Hepatic stellate cell (primary cell): ENCODE measurements around the gene SMARCD1.

ENCODE experiments used
- DNase-seq: peaks from one replicate; pipeline ENCODE4 v3.0.0; 2011; ENCODE audit warnings: low spot score

Gene SMARCD1

DNA sequence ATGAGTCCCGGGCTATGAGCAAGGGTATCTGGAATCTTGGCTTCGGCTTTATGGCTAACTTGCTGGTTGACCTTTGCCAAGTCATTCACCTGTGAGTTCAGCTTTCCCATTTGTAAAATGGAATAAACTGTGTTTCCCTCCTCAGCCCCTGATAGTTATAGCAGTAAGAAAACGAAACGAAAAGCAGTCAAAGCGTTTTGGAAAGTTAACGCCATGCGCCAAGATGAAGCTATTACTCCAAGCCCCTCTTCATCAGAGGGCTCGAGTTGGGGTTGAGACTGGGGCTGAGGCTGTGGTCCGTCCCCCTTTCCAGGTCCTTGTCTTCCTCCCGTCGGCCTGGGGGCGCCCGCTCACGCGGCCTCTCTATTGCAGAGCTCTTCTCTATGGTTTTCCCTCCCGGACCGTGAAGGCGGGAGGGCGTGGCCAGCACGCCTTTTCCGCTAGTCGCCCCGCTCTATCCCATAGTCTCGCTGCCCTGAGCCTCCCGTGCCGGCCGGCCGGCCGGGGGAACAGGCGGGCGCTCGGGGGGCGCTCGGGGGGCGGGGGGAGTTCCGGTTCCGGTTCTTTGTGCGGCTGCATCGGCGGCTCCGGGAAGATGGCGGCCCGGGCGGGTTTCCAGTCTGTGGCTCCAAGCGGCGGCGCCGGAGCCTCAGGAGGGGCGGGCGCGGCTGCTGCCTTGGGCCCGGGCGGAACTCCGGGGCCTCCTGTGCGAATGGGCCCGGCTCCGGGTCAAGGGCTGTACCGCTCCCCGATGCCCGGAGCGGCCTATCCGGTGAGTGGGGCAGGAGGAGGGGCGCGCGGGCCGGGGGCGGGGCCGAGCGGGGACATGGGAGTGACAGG lies at the start of gene SMARCD1:
TSS of gene SMARCD1 (plus strand) at position 568 of the 840 bp plus-strand sequence. CDS start at position 596, 28 bp downstream.
- peak; percentile 93 for DNase-seq

DNA sequence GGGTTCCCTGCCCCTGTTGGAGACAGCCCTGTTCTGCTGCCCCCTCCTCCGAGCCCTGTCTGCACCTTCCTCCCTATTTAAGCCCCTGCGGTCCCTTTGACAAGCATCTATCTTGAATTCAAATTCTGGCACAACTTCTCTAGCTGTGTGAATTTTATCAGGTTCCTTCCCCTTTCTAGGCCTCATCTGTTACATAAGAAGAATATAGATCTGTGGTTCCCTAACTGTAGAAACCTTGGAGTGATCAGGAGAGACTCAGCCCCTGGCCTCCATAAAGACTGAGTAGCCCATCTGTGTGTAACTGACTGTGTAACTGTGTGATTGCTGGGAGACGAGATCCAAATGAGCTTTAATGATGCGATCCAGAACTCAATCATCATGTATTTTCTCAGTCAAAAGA lies 46.8 kb upstream of the SMARCD1 start:
- no peak for DNase-seq

DNA sequence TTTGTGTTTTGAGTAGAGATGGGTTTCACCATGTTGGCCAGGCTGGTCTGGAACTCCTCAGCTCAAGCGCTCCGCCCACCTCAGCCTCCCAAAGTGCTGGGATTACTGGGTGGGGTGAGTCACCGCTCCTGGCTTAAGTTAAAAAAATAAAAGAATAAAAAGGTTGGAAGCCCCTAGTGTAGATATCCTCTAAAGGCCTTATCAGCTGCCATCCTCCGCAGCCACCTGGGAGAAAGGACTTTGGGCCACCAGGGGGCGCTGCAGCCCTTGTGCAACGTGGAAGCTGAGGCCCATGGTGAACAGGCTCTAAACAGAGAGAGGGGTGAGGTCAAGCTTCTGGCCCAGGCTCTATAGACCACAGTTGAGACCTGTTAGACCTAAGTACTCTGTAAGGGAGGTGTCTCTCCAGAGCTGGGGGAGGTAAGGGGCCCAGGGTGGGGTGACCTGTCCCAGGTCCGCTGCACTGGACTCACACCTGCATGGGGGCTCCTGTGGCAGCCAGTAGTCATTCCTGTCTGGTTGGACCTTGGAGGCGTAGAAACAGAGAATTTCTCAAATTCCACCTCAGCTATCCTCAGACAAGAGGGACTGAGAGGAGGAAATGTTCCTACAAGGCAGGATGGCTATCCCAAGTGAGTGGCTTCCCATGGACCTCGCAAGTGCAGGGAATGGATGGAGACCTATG lies 45.8 kb upstream of the SMARCD1 start:
- DNase-seq = peak; percentile 79

DNA sequence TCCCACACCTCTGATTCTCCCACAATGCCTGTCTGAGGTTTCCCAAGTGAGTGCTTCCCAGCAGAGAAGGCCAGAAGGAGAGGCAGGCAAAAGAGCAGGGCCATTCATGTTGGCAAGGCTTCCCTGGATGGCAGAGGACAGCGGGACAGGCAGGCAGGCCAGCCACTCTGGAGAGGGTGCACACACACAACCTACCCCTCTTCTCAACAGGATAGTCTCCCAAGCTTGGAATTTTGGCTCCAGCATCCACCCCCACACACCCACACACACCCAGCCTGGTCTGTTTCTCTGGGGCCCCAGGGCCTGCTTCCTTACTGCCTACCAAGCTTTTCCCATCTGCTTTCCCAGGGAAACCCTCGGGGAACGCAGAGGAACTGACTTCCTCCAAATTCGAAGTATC lies 44.5 kb upstream of the SMARCD1 start:
- DNase-seq = no peak

DNA sequence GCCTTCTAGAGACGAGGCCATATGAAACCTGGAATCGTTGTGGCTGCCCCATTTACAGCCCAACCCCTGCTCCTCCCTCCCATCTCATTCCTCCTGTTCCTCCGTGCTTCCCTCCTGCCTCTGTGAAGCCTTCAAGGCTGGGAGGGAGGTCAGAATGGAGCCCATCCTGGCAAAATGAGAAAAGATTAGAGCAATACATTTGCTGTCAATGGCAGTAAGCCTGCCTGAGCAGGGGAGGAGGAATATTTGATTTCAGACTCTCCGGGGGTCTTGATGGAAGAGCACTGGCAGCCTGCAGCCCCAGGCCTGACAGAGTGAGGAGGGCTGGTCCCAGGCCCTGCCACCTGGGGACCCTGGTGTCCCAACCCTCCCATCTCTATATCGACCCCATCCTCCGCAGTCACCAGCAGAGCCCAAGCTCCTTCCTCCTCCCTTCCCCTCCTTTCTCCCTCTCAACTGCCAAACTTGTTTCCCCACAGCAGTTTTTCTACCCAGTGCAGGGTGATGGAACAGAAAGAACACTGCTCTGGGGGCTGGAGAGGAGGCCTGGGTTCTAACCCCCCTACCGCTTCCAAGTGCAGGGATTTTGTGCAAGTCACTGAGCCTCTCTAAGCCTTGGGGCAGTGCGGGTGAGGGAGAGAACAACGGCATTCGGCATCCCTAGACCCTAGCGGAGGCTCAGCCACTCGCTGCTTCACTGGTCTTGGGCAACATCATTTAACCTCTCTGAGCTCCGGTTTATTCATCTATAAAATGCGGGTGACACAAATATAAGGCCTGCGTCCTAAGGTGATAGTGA lies 43.9 kb upstream of the SMARCD1 start:
- DNase-seq = no peak

DNA sequence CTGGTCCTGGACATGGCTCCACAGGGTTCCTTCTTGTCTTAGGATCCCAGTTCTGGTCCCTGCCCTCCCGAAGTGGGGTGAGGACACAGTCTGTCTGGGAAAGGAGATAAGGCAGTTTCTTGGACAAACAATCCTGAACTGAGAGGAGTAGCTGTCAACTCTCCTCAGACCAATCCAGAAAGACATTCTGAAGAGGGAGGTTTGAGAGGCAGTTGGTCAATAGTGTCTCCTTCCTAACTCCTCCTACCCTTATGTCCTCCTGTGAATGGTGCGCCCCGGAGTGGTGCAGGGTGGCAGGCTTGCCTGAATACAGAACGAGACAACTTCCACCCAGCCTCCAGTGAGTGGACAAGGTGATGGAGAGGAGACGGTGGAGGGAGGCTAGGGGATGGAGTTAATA lies 43.2 kb upstream of the SMARCD1 start:
- no peak for DNase-seq

DNA sequence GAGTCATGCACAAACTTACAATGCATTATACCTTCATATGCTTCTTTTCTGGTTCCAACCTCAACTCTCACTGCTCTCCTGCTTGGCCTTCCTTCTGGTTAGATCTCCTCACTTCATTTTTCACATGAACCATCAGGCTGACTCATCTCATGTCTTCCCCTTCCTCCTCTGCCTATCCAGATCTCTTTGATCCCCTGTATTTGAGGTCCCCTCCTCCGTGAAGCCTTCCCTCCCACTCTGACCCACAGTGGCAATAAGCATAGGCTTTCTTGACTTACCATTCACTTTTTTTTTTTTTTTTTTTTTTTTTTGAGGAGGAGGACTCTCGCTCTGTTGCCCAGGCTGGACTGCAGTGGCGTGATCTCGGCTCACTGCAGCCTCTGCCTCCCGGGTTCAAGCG lies 42.4 kb upstream of the SMARCD1 start:
- DNase-seq = no peak

DNA sequence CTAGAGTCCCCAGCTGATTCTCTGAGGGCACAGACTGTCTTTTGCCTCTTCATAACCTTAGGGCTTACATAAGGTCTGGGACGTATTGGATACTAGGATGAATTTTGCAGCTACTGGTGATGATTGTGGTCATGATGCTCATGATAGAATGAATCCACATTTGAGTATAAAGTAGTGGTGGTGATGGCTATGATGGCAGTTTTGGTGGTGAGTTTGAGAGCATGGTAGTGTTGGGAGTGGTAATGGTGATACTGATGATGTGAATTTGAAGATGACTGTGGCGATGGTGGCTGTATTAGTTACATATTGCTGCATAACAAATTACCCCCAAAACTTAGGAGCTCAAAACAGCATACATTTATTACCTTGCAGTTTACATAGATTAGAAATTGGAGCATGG lies 41.8 kb upstream of the SMARCD1 start:
- no peak for DNase-seq

DNA sequence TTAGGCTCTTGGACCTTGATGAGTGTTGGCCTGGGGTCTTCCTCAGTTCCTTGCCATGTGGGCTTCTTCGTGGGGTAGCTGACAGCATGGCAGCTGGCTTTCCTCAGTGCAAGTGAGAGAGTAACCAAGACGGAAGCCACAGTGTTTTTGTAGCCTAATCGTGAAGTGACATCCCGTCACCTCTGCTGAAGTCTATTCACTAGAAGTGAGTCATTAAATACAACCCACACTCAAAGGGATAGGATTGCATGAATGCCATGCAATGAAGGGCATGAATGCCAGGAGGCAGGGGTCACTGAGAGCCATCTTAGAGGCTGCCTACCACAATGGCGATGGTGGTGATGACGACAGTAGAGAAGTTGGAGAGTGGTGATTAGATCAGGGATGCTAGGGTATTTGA lies 41.3 kb upstream of the SMARCD1 start:
- no peak for DNase-seq

DNA sequence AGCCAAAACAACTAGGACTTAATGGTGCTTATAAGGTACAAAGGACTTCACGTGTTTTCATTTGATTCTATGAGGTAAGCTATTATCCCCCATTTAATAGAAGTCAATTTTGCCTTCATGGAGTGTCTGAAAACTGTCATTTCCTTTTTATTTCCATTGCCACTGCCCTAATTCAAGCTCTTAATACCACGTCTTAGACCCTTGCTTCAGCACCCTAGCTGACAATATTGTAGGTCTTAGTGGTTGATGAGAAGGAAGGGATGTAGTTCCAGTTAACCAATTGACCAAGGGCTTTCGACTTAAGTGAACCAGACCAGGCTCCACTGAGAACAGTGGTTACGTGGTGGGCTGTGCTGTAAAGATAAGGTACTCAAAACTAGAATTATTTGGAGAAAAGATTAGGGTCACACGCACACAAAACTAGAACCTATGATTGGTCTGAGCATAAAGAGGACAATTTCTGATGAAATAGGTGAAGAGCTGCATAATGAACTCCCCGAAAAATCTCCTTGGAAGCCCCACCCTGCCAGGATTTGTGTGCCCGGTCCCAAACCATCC lies 37.4 kb upstream of the SMARCD1 start:
- DNase-seq = no peak

DNA sequence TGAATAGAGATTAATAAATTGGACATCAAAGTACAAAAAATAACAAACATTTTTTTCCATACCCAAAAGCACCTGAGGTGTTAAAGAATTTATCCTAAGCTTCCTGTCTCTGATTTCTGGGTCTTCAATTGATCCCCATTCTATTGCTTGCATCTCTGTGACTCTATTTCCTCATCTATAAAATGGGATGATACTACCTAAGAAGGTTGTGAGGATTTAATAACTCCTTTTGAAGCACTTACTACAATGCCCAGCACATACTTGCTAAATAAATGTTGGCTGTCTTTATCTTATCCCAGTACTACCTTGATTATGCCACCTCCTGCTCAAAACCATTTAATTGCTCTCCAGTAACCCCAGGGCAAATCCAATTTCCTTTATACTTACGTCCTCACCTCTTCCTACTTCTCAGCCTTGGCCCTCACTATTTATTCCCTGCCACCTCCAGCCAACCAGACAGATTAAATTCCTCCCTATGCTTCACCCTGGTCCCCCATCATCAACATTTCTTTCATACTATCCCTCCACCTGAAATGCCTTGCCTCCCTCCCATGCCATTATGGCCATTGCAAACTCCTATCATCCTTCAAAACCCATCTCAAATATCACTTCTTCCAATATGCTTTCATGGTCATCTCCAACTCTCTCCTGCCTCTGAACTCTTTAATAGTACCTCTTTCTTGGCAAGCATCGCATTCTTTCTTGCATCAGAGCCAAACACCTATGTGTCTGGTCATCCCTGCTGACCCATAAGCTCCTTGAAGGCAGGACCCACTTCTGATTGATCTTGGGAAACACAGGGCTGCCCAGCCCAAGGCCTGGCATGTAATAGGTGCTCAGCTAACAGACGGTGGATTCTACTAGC lies 35.7 kb upstream of the SMARCD1 start:
- DNase-seq = no peak

DNA sequence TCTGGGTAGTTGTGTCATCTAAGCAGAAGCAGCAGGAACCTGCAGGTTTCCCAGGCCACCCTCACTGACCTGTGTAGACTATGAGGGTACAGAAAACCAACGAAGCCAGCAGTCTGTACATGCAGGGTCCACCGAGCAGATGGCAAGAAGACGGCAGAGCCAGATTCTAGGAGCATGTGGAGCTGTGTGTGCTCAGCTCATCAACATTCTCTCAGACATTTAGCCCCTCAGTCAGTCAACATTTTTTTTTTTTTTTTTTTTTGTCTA lies 35.1 kb upstream of the SMARCD1 start:
- DNase-seq = no peak

DNA sequence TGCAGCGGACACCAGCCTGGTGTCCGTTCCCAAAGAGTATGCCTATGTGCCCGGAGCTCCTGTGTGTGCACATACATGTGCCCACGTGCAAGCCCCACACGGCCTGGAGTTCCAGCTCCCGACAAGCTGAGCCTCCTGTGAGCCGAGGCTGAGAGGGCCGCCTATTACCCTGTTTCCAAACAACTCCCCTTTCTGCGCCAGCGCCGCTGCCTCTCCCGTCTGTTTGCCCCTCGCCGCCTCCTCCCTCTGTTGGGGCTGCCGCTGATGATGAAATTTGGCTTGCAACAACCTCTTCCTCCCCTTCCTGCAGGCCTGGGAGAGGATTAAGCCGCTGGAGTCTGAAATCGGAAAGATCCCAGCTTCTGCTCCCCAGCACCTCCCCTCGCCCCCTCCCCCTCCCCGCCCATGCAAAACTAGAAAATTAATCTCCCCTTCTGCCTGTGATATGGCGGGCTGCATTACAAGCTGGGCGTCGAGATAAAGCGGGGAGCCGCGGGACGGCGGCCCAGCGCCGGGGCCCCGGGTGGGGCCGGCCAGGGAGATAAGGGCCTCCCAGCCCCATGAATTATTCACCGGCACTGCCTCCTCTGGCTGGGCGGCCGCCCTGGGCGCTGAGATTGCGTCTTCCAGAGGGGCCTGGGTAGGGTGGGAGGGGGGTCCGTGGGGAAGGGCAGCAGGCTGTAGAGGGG lies 34.6 kb upstream of the SMARCD1 start:
- DNase-seq = peak; percentile 71

DNA sequence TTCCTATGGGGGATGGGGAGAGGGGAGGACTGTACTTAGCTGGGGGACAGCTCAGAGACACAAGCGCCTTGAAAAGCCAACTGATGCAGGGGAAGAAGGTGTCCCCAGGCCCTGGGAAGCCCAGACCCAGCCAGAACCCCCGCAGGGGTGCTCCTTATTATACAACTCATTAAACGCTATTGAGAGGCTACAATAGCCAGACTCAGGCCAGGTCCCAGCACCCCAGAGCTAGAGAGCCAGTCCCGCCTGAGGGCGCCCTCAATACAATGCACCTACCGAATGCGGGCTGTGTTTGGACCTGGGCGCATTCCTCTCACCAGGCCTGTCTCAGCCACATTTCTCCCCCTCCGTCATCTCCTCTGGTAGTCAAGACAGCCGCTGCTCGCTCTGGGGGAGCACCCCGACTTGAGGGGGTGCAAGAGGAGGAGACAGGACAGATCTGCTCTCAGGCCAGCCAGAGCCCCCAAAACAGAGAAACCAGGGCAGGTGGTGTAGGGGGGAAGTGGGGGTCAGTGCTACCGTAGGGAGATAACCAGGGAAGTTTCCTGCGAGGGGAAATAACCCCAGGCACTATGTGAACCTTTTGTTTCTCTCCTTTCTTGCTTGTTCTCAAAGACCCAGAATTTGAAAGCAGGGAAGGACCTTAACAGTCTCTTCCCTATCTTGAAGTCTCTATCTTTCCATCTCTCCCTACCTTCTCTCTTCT lies 33.9 kb upstream of the SMARCD1 start:
- DNase-seq = no peak

DNA sequence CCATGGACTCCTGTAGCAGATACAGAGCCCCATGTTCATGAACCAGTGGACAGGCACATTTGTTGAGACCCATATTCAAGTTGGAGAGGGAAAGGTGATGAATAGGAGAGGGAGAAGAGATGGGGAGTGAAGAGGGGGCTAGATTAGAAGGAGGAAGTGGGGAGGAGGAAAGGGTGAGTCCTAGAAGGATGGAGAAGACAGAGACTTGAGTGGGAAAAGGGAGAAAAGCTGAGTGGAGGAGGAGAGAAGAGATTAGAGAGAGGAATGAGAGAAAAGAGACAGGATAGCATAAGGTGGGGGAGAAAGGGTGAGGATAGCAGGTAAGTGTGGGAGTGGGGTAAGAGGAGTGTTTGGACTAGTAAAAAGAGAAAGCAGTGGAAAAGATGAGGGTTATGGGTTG lies 32.6 kb upstream of the SMARCD1 start:
- no peak for DNase-seq

DNA sequence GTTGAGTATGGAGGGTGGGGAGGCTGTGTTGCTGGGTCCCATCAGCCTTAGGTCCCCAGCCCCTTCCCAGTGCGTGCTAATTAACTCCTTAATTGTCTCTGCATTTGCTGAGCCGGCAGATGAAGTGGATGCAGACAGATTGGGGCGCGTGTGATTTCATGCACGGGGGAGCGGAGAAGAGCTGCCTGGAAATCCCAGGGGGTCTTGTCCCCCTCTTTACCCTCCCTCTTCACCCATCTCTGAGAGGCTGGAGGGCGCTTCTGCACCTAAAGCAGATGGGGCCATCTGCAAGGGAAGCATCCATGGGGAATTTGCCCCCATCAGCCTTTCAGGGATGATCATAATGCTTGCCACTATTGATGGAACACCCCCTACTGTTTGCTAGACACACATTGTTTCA lies 32.2 kb upstream of the SMARCD1 start:
- DNase-seq = no peak

DNA sequence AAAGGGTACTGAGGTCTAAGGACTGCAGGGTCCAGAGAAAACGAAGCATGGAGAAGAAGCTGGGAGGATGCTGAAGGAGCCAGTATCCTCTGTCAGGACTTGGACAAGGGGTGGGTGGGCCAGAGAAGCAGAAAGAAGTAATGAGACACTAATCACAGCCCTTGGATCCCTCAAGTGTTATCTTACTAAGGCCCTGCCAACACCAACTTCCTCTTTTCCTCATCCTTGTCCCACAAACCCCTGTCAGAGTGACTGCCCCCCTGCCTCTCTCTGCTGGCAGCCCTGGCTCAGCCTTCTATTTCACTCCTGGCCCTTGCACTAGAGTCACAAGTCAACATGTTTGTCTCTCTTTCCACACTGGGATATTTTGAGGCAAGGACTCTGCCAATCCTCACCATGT lies 31.6 kb upstream of the SMARCD1 start:
- no peak for DNase-seq

DNA sequence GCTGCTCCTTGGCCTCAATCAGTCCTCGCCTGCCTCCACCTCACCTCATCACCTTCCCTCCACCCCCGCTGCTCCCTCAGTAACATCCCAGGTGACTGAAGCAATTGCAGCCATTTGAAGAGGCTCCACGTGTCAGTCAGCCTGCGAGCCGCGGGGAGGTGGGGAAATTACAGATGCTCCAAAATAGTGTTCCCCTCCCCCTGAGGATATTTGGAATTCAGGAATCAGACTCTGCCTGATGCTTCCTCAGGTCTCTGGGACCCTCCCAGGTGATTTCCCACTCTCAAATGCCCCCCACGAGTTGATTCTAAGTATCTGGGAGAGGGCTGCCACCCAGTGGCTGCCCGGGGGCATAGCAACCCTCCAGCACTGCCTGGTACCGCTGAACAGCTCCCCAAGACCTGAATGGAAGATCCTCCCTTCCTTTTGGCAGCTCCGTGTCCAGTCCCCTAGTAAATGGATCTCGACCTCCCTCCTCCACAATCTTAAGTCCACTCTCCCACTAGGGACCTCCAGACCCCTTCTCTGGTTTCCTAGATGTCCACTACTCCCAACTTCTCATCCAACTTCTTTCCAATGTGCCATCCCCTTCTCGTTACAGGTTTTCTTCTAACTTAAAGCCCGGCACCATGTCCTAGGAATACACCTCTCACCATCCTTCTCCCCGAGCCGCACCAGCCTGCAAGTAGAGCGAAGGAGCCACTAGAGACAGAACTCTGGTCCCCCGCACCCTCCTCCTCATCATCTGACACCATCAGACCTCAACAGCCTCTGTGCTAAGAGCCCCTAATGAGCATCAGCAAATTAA lies 29.1 kb upstream of the SMARCD1 start:
- peak; percentile 79 for DNase-seq

DNA sequence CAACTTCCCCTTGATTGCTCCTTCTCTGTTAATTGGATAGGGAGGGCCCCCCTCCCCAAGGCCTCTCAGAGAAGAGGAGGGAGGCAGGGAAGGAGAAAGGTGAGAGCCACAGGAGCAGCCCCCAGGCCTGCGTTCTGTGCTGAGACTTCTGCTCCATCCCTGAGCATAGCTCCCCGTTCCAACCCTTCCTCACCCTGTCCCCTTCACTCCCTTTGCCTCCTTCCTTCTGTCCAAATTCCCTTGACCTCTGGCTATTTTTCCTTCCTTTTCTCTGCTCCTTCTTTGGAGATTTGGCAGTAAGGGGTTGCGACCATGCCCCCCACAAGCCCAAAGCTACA lies 28.5 kb upstream of the SMARCD1 start:
- no peak for DNase-seq
